ENCODE measurements around the gene PASK.

DNA sequence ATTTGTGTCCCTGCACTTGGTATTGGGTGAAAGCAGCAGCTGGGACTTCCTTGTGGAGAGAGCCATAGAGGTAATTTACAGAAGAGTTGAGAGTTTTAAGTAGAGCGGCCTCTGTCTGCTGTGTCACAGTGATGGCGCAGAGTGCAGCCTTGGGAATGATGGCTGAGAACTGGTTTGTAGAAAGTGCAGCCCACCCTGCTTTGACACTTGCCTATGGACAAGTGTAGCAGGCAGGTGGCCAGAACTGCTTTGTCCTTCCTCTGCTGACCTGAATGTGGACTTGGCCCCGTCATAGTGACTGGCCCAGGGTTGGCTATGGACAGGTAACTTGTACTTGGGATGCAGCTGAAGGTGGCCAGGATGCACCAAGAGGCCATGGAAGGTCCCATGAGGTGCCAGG is 32.9 kb upstream of the PASK start:
- TF ChIP-seq, protein P1, sequence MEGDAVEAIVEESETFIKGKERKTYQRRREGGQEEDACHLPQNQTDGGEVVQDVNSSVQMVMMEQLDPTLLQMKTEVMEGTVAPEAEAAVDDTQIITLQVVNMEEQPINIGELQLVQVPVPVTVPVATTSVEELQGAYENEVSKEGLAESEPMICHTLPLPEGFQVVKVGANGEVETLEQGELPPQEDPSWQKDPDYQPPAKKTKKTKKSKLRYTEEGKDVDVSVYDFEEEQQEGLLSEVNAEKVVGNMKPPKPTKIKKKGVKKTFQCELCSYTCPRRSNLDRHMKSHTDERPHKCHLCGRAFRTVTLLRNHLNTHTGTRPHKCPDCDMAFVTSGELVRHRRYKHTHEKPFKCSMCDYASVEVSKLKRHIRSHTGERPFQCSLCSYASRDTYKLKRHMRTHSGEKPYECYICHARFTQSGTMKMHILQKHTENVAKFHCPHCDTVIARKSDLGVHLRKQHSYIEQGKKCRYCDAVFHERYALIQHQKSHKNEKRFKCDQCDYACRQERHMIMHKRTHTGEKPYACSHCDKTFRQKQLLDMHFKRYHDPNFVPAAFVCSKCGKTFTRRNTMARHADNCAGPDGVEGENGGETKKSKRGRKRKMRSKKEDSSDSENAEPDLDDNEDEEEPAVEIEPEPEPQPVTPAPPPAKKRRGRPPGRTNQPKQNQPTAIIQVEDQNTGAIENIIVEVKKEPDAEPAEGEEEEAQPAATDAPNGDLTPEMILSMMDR (conservative IDR thresholded peaks at IDR 0.05; ENCODE audit: low read length) = no peak
- TF ChIP-seq EZH2phosphoT487 (IDR thresholded peaks at IDR 0.05; ENCODE audit: borderline replicate concordance, low read depth, low read length) = no peak
